Caki2 (cell line): ENCODE data around the gene SNX14. TPM values are rescaled to one million over a fixed set of nuclear protein-coding genes. Genes with fewer than 3 reads are reported as not detected.

Source experiments
- DNase-seq: peaks from one replicate; pipeline ENCODE4 v3.0.0-alpha.2; 2015; ENCODE audit warnings: low read depth
- in situ Hi-C: cut with HindIII; loops from 2 replicates; pipeline ENCODE4 v1.10.0; 2016; ENCODE audit warnings: low sequenced_read_pairs, low pct_unique_long_range_greater_than_20kb, mixed read lengths
- total RNA-seq: library from RNA; depleted of rRNA; stranded (reverse); fragments of >200 nt; shearing (Covaris generic); gene quantifications from 2 replicates; pipeline ENCODE4 v1.2.3, GENCODE V29; 2014; ENCODE audit warnings: low replicate concordance; rRNA removed

Gene SNX14
- total RNA-seq, 1 experiment from 2014 or later: 82.9 TPM

- DNase-seq: no peak
- in situ Hi-C loops: no loop called here
Measured at GRCh38 chr6:85456782-85457181, 136.9 kb downstream of the SNX14 start.

Other genes starting within 250 kb of the SNX14 start
- gene NT5E, start 143.8 kb downstream of the SNX14 start, total RNA-seq: 46.2 and 47.0 TPM in 2 replicates
- 32.4 and 47.3 TPM in 2 replicates for gene SYNCRIP, start 49.0 kb upstream of the SNX14 start, total RNA-seq